Keratinocyte (primary cell): ENCODE data around the gene ARHGAP35.

Experiments
- EZH2 ChIP-seq: IDR thresholded peaks from one replicate; pipeline ENCODE4 v1.6.1; 2012; ENCODE audit warnings: inconsistent platforms, mild to moderate bottlenecking, low read length, moderate library complexity
- TF ChIP-seq, protein P1 (sequence below), 3 experiments: IDR thresholded peaks in 1 of 3; conservative IDR thresholded peaks in 1 of 3; optimal IDR thresholded peaks in 1 of 3; 2 replicates in 2 of 3; 3 replicates in 1 of 3; pipeline versions ENCODE3 to v1.5.1; 2011; ENCODE audit warnings: low read length in 3 of 3, mild to moderate bottlenecking in 3 of 3, moderate library complexity in 2 of 3, control low read depth in 1 of 3, inconsistent platforms in 1 of 3; ENCODE audit not compliant: insufficient read depth in 2 of 3; ENCODE audit errors: extremely low read depth in 1 of 3

GRCh38 chr19:46882034-46882433, 21.2 kb downstream of the ARHGAP35 start:
- TF ChIP-seq, protein P1, sequence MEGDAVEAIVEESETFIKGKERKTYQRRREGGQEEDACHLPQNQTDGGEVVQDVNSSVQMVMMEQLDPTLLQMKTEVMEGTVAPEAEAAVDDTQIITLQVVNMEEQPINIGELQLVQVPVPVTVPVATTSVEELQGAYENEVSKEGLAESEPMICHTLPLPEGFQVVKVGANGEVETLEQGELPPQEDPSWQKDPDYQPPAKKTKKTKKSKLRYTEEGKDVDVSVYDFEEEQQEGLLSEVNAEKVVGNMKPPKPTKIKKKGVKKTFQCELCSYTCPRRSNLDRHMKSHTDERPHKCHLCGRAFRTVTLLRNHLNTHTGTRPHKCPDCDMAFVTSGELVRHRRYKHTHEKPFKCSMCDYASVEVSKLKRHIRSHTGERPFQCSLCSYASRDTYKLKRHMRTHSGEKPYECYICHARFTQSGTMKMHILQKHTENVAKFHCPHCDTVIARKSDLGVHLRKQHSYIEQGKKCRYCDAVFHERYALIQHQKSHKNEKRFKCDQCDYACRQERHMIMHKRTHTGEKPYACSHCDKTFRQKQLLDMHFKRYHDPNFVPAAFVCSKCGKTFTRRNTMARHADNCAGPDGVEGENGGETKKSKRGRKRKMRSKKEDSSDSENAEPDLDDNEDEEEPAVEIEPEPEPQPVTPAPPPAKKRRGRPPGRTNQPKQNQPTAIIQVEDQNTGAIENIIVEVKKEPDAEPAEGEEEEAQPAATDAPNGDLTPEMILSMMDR (optimal IDR thresholded peaks at IDR 0.05 in 1 of 3, IDR thresholded peaks at IDR 0.05 in 1 of 3, conservative IDR thresholded peaks at IDR 0.05 in 1 of 3; ENCODE audit: extremely low read depth in 1 of 3, insufficient read depth in 2 of 3, low read length in 3 of 3) = no peak
- TF ChIP-seq EZH2 = no peak
